Activated gamma-delta T cell treated with anti-CD3 and anti-CD28 coated beads, Interleukin-2, amount 50 U/mL, for 16 hours (primary cell): ENCODE results near the gene HOXC5.

Experiments used
- DNase-seq: peaks from one replicate; pipeline ENCODE4 v3.0.0-alpha.2; 2020; ENCODE audit warnings: low read depth

HOXC5 gene

DNA sequence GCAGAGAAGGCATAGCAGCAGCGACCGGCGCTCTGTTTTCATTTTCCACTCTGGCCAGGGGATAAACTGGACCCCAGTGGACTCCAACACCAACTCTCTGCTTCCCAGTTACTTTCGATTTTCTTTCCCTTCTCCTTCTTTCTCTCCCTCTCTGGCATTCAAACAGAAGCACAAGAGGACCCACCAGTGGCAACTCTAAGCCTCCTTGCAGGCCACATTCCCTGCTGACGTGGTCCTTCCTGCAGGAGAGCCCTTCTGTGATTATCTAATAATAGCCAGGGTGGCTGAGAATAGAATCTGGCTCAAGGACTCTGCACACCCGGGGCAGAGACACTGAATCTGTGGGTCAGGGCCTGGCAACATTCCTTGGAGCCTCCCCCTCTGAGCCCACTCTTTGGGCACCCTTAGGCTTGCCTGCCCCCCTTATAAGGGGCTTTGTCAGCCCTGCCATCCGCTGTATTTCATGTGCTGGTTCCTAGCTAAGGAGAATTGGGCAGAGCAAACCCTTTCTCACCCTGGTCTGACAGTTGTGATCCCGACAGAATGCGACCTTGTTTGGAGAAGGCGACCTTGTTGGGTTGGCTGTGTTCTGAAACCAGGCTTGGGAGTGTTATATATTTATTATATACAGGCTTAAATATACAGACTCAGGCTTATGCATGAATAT is 12.8 kb upstream of the HOXC5 start:
- no peak for DNase-seq

DNA sequence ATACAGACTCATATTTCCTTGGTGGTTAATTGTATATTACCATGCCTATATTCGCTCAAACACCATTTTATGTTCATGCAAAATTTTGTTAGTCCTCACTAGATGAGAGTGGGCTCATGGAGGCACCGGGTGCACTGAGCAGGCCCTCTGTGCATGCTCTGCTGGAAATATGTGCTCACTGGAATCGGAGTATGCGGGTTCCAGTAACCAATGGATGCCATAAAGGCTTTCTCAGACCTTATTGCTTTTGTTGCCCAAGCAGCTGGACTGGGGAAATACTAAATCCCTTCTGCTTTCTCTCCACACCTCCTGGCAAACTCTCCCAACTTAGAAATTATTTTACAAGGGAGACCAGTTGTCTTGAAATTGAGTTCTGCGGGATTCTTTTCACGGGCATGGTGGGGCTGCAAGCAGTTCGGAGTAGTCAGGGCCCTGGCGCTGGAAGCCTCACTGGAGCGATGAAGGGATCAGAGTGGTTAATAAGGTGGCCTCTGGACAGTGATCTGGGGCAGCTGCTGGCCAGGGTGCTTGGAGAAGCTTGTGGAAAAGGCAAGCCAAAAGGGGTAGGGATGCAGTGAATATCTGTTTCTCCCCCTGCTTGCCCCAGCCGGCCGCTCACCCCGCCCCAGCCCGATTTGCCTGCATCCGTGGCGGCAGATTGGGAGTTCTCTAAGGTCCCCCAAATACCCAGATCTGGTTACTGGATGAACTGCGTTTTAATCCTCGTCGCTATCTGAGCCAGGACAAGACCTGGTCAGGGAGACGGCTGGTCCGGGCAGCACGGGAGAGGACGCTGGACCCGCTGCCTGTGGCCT is 12.1 kb upstream of the HOXC5 start:
- DNase-seq = no peak

DNA sequence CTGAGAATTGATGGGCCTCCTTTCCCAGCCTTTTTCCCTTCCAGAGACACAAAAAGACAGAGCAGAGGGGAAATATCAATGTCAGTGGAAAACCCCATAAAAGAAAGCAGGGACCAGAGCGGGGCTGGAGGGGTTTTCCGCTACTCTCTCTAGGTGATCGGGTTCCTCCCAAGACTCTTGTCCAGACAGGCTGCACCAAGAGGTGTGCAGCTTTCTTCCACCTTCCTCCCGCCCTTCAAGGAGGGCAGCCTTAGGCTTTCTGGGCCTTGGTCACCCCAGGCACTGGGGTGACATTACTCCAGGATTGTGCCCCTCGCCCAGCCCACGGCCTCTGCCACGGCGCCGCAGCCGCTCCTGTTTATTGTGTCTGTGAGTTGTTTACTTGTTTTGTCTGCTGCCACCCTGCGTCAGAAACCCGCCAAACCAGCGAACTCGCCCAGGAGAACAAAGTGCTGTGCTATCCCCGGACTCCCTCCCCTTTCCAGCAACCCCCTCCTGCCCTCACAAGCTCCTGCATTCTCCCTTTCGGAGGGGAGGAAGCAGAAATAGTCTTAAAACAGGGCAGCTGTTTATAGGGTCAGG is 11.3 kb upstream of the HOXC5 start:
- DNase-seq = no peak

GRCh38 chr12:54022960-54023884 is 9.6 kb upstream of the HOXC5 start:
- DNase-seq = no peak

DNA sequence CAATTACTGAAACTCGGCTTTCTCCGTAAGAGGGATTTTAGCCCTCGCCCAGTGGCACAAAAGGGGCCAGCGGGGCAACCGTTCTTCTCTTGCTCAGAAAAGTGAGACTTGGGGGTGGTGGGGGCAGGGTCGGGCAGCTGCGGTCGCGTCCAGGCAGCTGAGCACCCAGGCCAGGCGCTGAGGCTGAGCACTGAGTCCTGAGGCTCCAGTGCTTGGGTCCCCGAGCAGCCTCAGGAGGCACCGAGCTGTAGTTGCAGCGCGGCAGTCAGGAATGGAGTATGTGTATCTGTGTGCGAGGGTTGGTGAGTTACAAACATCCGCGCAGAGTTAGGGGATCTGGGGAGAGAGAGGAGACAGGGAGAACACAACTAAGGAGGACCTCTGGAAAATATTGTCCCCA is 8.7 kb upstream of the HOXC5 start:
- no peak for DNase-seq

DNA sequence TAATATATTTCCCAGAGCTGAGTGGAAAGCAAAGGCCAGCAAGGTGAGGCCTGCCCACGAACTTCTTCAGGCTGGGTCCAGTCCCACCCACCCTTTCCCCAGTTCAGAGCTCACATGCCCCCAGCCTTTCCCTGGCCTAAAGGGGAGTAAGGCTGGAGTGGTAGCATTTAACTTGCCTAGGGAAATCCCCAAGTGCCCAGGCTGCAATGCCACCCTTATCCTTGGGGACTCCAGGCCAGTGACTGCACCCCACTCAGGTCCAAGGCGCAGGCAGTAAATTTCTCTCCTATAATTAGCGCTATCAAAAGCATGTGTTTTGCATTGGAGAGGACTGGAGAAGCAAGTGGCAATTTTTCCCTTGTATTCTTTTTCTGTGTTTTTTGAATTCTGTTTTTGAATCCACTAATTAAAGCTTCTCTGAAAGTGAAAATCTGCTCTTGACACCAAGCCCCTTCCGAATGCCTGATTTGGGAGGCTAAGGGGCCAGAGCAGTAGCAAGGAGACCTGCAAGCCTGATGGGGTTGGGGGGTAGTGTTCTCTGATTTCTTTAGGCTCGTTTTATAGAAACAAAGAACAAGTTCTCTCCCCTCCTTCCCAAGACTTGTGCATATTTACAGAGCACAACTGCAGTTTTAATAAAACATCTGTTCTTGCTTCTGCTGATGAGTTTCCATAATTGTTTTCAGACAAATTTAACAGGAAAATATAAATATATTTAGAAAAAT is 8.1 kb upstream of the HOXC5 start:
- DNase-seq = no peak

DNA sequence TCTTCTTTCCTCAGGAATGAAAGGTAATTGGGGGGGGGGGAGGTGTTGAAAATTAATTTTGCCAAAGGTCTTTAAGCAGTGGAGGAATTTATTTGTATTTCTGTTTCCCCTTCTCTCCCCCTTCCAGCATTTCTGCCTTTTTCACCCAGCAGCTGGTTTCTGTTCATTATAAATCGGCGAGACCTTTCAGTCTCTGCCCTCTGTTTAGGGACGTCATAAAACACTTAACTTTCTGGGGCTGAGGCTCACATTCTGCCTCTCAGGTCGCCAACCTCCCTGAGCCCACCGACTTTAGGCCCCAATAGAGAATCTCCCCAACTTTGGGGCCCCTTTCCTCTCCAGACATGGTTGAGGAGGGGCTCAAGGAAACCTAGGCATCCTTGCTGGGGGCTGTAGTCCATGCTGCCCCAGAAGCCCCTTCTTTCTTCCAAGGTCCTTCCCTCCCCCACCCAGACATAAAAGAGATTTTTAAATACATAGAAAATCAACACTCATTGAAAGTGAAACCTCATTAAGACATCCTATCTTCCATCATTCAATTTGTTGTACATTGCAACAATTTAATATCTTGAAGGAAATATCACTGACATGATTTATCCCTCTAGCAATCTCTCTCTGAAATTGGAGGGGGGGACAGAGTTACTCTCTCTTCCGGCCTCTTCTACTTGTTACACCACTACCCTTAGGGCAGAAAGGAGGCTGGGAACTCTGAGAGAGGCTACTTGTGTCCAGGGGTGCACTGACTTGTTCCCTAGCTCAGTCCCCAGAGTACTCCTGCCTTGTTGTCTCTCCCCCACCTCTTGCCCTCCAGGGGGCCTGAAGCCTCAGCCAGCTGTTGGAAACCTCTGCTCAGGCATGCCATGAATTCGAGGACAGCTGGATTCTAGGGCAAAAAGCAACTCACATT is 7.1 kb upstream of the HOXC5 start:
- DNase-seq = no peak

GRCh38 chr12:54026640-54027441 is 6.0 kb upstream of the HOXC5 start:
- DNase-seq = no peak

DNA sequence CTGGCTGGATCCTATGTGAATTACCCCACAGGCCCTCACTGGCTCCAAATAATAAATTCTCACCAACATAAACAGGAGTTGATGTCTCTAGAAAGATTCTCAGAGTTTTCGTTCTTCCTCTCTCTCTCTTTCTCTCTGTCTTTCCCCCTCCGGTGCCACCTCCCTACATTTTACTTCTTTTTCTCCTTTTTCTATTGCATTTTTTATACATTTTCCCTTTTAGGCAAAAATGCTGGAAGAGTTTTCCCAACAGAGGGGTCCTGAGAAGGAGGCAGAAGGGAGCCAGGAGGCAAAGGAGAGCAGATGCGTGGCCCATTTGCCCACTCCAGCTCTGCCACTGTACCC is 5.4 kb upstream of the HOXC5 start:
- DNase-seq = no peak

DNA sequence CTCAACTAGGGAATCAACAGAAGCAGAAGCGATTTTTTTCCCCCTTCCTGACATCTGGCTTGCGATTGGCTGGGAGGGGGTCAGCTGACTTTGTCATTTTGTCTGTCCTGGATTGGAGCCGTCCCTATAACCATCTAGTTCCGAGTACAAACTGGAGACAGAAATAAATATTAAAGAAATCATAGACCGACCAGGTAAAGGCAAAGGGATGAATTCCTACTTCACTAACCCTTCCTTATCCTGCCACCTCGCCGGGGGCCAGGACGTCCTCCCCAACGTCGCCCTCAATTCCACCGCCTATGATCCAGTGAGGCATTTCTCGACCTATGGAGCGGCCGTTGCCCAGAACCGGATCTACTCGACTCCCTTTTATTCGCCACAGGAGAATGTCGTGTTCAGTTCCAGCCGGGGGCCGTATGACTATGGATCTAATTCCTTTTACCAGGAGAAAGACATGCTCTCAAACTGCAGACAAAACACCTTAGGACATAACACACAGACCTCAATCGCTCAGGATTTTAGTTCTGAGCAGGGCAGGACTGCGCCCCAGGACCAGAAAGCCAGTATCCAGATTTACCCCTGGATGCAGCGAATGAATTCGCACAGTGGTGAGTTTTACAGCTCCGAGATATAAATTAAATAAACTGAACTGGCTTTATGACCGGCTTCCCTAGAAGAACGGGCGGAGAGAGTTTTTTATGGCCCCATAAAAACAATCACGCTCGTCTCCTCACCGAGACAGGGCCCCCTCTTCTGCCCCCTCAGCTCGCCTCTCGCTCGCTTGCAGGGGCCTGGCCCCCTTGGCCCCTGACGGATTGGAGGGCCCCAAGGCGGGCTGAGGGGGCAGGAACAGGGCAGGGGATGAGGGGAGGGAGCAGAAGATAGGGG is 4.3 kb upstream of the HOXC5 start, which contains the start of gene HOXC6:
Gene HOXC6 (plus strand): TSS at position 127 of the 888 bp plus-strand sequence. CDS start 82 bp downstream, at position 209.
- DNase-seq = no peak

- no peak for DNase-seq
These were observed 3.1 kb upstream of the HOXC5 start for GRCh38 chr12:54029529-54030441.

- DNase-seq = no peak
These were observed 2.4 kb upstream of the HOXC5 start for GRCh38 chr12:54030442-54030801.

DNA sequence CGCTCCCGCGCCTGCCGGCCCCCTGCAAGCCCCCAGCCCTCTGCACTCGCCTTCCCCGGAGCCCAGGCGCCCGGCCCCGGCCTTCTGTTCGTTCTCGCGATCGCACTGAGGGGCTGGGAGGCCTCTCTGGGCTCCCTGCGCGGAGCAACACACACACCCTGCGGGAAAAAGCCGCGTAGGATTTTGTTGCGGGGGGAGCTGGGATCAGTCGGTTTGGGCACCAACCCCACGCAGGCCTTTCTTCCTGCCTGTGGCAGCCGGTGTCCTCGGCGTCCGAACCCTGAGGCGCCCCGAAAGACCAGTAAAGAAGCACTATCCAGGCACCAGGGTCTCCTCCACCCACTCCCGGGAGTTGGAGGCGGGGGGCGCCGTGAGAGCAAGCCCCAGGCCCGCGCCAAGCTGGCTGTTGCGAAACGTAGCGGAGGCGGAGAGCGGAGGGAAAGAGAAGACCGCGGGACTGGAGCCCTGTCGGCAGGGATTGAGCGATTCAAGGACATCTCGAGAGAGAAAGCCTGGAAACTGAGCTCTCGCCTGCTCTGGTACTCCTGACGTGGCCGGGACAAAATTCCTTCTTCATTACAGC is 1.9 kb upstream of the HOXC5 start:
- no peak for DNase-seq

GRCh38 chr12:54031480-54031879 is 1.4 kb upstream of the HOXC5 start:
- no peak for DNase-seq

DNA sequence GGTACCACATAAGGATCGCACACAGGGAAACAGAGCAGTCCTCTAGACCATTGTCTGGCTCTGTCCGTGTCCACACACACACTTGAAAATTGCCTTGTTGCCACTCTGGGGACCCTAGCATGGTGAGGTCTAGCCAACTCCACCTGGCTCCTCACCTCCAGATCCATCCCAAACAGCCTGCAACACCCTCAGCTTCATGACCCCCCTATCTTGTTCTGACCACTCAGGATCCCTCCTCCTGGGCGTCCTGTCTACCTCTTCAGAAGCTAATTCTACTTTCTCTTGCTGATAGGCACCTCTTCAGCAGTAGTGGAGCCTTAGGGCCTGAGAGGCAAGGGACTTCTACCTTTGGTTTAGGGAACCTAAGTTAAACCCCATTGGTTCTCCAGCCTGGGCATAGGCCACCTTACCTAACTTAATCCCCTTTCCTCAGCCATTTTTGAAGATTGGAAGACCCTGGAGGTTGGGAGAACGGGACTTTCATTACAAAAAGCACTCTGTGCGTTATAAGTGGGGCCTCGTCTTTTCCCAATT is 697 bp upstream of the HOXC5 start:
- no peak for DNase-seq

DNA sequence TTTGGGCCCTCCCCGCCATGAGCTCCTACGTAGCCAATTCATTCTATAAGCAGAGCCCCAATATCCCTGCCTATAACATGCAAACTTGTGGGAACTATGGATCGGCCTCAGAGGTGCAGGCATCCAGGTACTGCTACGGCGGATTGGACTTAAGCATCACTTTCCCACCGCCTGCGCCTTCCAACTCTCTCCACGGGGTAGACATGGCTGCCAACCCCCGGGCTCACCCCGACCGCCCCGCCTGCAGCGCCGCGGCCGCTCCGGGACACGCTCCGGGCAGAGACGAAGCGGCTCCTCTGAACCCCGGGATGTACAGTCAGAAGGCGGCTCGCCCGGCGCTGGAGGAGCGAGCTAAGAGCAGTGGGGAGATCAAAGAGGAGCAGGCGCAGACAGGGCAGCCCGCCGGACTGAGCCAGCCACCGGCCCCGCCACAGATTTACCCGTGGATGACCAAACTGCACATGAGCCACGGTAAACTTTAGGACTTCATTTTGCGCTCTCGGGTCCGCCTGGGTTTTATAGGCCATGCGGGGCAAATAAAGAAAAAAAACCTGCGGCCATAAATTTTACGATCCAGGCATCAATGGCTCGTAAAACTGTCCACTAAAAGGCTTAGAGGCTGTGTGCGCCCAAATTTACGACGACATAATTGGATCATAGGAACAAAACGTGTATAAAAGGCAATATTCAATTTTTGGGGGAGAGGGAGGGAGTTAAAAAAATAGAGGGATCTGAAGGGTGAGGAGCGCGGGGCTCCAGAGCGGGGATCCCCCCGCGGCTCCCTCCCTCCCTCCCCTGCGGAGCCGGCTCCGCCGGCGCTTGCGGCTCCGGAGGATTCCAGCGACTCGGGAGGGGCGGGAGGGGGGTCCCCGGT is 493 bp downstream of the HOXC5 start:
- no peak for DNase-seq
